ENCODE results near the gene CUL5. TPM values are rescaled to one million over a fixed set of nuclear protein-coding genes. Genes with fewer than 3 reads are reported as not detected.
"Not testable (repeated sequence)": the region's sequence is repeated elsewhere in the genome, so short reads cannot be mapped to it uniquely, and the experiment has no call there.

CUL5 gene
- total RNA-seq, 1 experiment from 2014 or later: 37.7 TPM

- H3K56ac ChIP-seq (ENCODE audit: insufficient read length, low read depth, low read length): no peak overlapping the region
- H4K20me1 ChIP-seq (ENCODE audit: control insufficient read depth, insufficient read depth, insufficient read length): no peaks in the 10 kb centered on the region
- H3K23ac ChIP-seq (ENCODE audit: insufficient read length, low read depth, low read length): no peak overlapping the region
- H3K27ac ChIP-seq (ENCODE audit: insufficient read length, low read depth, low read length): no peak overlapping the region
- TF ChIP-seq CTCF (conservative IDR thresholded peaks at IDR 0.05): no peak
- Mint-ChIP-seq H3K36me3 (ENCODE audit: insufficient read depth in 1 of 3, low read depth in 3 of 3) (peaks cover 4 to 11% (median 4%) of the 10 kb centered on the region in 3 experiments; a peak in 6 of 7 replicates), H3K4me1 (no peaks in the 10 kb centered on the region), H3K9me3 (no peaks in the 10 kb centered on the region), H3K27ac (no peak overlapping the region), H3K27me3 (ENCODE audit: low read depth) (no peaks in the 10 kb centered on the region), H3K4me3 (no peak overlapping the region)
- H3K79me2 ChIP-seq (ENCODE audit: insufficient read depth, low read length): no peaks in the 10 kb centered on the region
- no peaks in the 10 kb centered on the region for H3K9me3 ChIP-seq (ENCODE audit: control insufficient read depth, low read depth, low read length)
- no peak overlapping the region for H3K4ac ChIP-seq (ENCODE audit: low read depth, low read length)
- H2BK12ac ChIP-seq (ENCODE audit: insufficient read length, low read depth, low read length): no peak overlapping the region
- H2BK15ac ChIP-seq (ENCODE audit: low read depth, low read length): no peak overlapping the region
- H4K8ac ChIP-seq (replicated peaks; ENCODE audit: insufficient read length, low read depth, low read length): no peak overlapping the region
- no peaks in the 10 kb centered on the region for H3K79me1 ChIP-seq (ENCODE audit: insufficient read depth, low read depth, low read length, poor library complexity, severe bottlenecking)
- H2BK5ac ChIP-seq (ENCODE audit: insufficient read length, low read length): no peak overlapping the region
- no peak overlapping the region for H2AFZ ChIP-seq (ENCODE audit: low read length)
- H2BK20ac ChIP-seq (ENCODE audit: low read depth, low read length, poor library complexity, severe bottlenecking): no peak overlapping the region
- H3K27me3 ChIP-seq (ENCODE audit: insufficient read depth, low read length): no peaks in the 10 kb centered on the region
- H3K9ac ChIP-seq (ENCODE audit: extremely low read depth, insufficient read length, low read length): no peak overlapping the region
- no peak overlapping the region for H3K18ac ChIP-seq (ENCODE audit: insufficient read length, low read depth, low read length)
- H4K91ac ChIP-seq (ENCODE audit: insufficient read length, low read depth, low read length): no peak overlapping the region
- no peaks in the 10 kb centered on the region for H3K23me2 ChIP-seq (ENCODE audit: insufficient read length, low read depth, low read length, poor library complexity, severe bottlenecking)
- no peak overlapping the region for H2AK5ac ChIP-seq (ENCODE audit: insufficient read length, low read length)
- H3T11ph ChIP-seq (ENCODE audit: low read length): no peak overlapping the region
- H2BK120ac ChIP-seq (ENCODE audit: low read depth, low read length, poor library complexity, severe bottlenecking): no peak overlapping the region
- DNase-seq: no peak
- no peak overlapping the region for H3K14ac ChIP-seq (ENCODE audit: insufficient read depth, low read length)
- WGBS (ENCODE audit: extremely low coverage, insufficient read length, low lambda C conversion rate): no CpG with 5 or more reads among the region's 1 CpG
- no peak overlapping the region for H3K4me2 ChIP-seq (ENCODE audit: insufficient read depth, insufficient read length, low read length)
- H4K5ac ChIP-seq (ENCODE audit: insufficient read length, low read depth, low read length): no peak overlapping the region
- no peaks in the 10 kb centered on the region for H3K4me1 ChIP-seq (ENCODE audit: insufficient read depth, low read length)
These were observed 123.3 kb downstream of the CUL5 start for GRCh38 chr11:108131993-108132392.

GRCh38 chr11:108132993-108133538, 124.4 kb downstream of the CUL5 start:
- not testable (repeated sequence) for H2AFZ ChIP-seq (ENCODE audit: low read length); H3K9me3 ChIP-seq (ENCODE audit: control insufficient read depth, low read depth, low read length); H3K27ac Mint-ChIP-seq; H4K20me1 ChIP-seq (ENCODE audit: control insufficient read depth, insufficient read depth, insufficient read length); H3K9ac ChIP-seq (ENCODE audit: extremely low read depth, insufficient read length, low read length); H2BK120ac ChIP-seq (ENCODE audit: low read depth, low read length, poor library complexity, severe bottlenecking); H3K9me3 Mint-ChIP-seq; H3K14ac ChIP-seq (ENCODE audit: insufficient read depth, low read length); H4K8ac ChIP-seq (replicated peaks; ENCODE audit: insufficient read length, low read depth, low read length); H3K79me1 ChIP-seq (ENCODE audit: insufficient read depth, low read depth, low read length, poor library complexity, severe bottlenecking); H3K4ac ChIP-seq (ENCODE audit: low read depth, low read length); H3T11ph ChIP-seq (ENCODE audit: low read length); H2BK5ac ChIP-seq (ENCODE audit: insufficient read length, low read length); H3K23ac ChIP-seq (ENCODE audit: insufficient read length, low read depth, low read length); H4K5ac ChIP-seq (ENCODE audit: insufficient read length, low read depth, low read length); H3K18ac ChIP-seq (ENCODE audit: insufficient read length, low read depth, low read length); H3K4me3 Mint-ChIP-seq; H3K56ac ChIP-seq (ENCODE audit: insufficient read length, low read depth, low read length); H3K4me1 ChIP-seq (ENCODE audit: insufficient read depth, low read length); H4K91ac ChIP-seq (ENCODE audit: insufficient read length, low read depth, low read length); H3K4me1 Mint-ChIP-seq; DNase-seq; H3K23me2 ChIP-seq (ENCODE audit: insufficient read length, low read depth, low read length, poor library complexity, severe bottlenecking); H2AK5ac ChIP-seq (ENCODE audit: insufficient read length, low read length); H2BK12ac ChIP-seq (ENCODE audit: insufficient read length, low read depth, low read length); H3K4me2 ChIP-seq (ENCODE audit: insufficient read depth, insufficient read length, low read length); H3K79me2 ChIP-seq (ENCODE audit: insufficient read depth, low read length); H2BK15ac ChIP-seq (ENCODE audit: low read depth, low read length); H2BK20ac ChIP-seq (ENCODE audit: low read depth, low read length, poor library complexity, severe bottlenecking); H3K27ac ChIP-seq (ENCODE audit: insufficient read length, low read depth, low read length); H3K27me3 ChIP-seq (ENCODE audit: insufficient read depth, low read length); H3K27me3 Mint-ChIP-seq (ENCODE audit: low read depth)
- no CpG with 5 or more reads among the region's 2 CpGs for WGBS (ENCODE audit: extremely low coverage, insufficient read length, low lambda C conversion rate)
- peaks cover 4 to 15% (median 4%) of the 10 kb centered on the region in 3 experiments; a peak in 6 of 7 replicates for H3K36me3 Mint-ChIP-seq (ENCODE audit: insufficient read depth in 1 of 3, low read depth in 3 of 3)
